GM23338 (cell line): ENCODE data around the gene SMIM21. TPM values are rescaled to one million over a fixed set of nuclear protein-coding genes. Genes with fewer than 3 reads are reported as not detected.

ENCODE experiments used
- ATAC-seq: fragments of 200-7000 bp; cut with Tn5 transposase; 3 replicates; pipeline ENCODE4 v1.9.1; 2020
- DNase-seq: peaks from one replicate; pipeline ENCODE4 v3.0.0-alpha.2; 2015; ENCODE audit warnings: low spot score
- H2AFZ ChIP-seq: fragments of 200-600 bp; sonication (generic); 2 replicates; pipeline ENCODE4 v1.8.0; 2016; ENCODE audit warnings: antibody characterized with exemption, mild to moderate bottlenecking, moderate library complexity
- H3F3A ChIP-seq: fragments of 200-600 bp; sonication (generic); replicated peaks from 2 replicates; pipeline ENCODE4 v1.8.0; 2017; ENCODE audit warnings: antibody characterized with exemption, mixed run types, low read depth
- H3K27ac ChIP-seq: fragments of 200-600 bp; sonication (generic); 2 replicates; pipeline ENCODE4 v1.6.1; 2016; ENCODE audit warnings: low read depth
- H3K27me3 ChIP-seq: fragments of 200-600 bp; sonication (generic); 2 replicates; pipeline ENCODE4 v1.8.0; 2016; ENCODE audit warnings: mild to moderate bottlenecking, mixed run types, moderate library complexity; ENCODE audit not compliant: insufficient read depth
- H3K36me3 ChIP-seq: fragments of 200-600 bp; sonication (generic); 2 replicates; pipeline ENCODE4 v1.8.0; 2016; ENCODE audit warnings: mild to moderate bottlenecking; ENCODE audit not compliant: insufficient read depth
- H3K4me1 ChIP-seq: fragments of 200-600 bp; sonication (generic); 2 replicates; pipeline ENCODE4 v1.8.0; 2016; ENCODE audit warnings: mild to moderate bottlenecking, moderate library complexity; ENCODE audit not compliant: insufficient read depth
- H3K4me2 ChIP-seq: fragments of 200-600 bp; sonication (generic); 2 replicates; pipeline ENCODE4 v1.7.1; 2017; ENCODE audit warnings: mixed run types
- H3K4me3 ChIP-seq: fragments of 200-600 bp; sonication (generic); 2 replicates; pipeline ENCODE4 v1.6.1; 2016; ENCODE audit warnings: mixed run types
- H3K79me2 ChIP-seq: fragments of 200-600 bp; sonication (generic); replicated peaks from 2 replicates; pipeline ENCODE4 v1.8.0; 2017; ENCODE audit warnings: mild to moderate bottlenecking; ENCODE audit not compliant: insufficient read depth
- H3K9me2 ChIP-seq: fragments of 200-600 bp; sonication (generic); 2 replicates; pipeline ENCODE4 v1.8.0; 2017; ENCODE audit not compliant: insufficient read depth
- H4K20me1 ChIP-seq: fragments of 200-600 bp; sonication (generic); replicated peaks from 2 replicates; pipeline ENCODE4 v1.8.0; 2017; ENCODE audit warnings: mild to moderate bottlenecking; ENCODE audit not compliant: insufficient read depth
- H3K27ac Mint-ChIP-seq: 2 replicates; pipeline ENCODE4 v1.8.0; 2020; ENCODE audit warnings: inconsistent platforms, mild to moderate bottlenecking, moderate library complexity, mixed read lengths
- H3K27me3 Mint-ChIP-seq: 3 replicates; pipeline ENCODE4 v1.8.0; 2022; ENCODE audit warnings: low read depth, mild to moderate bottlenecking, moderate library complexity, mixed read lengths, inconsistent platforms; ENCODE audit not compliant: insufficient read depth, poor library complexity
- H3K36me3 Mint-ChIP-seq: 3 replicates; pipeline ENCODE4 v1.8.0; 2021; ENCODE audit warnings: low read depth, mild to moderate bottlenecking, inconsistent platforms, moderate library complexity, mixed read lengths
- H3K4me1 Mint-ChIP-seq: 3 replicates; pipeline ENCODE4 v1.8.0; 2020; ENCODE audit warnings: mild to moderate bottlenecking, inconsistent platforms, mixed read lengths
- H3K4me3 Mint-ChIP-seq: 3 replicates; pipeline ENCODE4 v1.8.0; 2021; ENCODE audit warnings: moderate library complexity, mild to moderate bottlenecking, inconsistent platforms, mixed read lengths
- H3K9me3 Mint-ChIP-seq: 3 replicates; pipeline ENCODE4 v1.8.0; 2020; ENCODE audit warnings: moderate library complexity, mild to moderate bottlenecking, inconsistent platforms, mixed read lengths
- CREB1 ChIP-seq: fragments of 250-450 bp; sonication (Bioruptor Pico); IDR thresholded peaks from 2 replicates; pipeline ENCODE4 v1.5.0; 2020; ENCODE audit warnings: low read depth, mild to moderate bottlenecking, moderate library complexity
- EZH2 ChIP-seq: fragments of 200-600 bp; sonication (generic); IDR thresholded peaks from one replicate; pipeline ENCODE4 v1.8.0; 2017; ENCODE audit warnings: antibody characterized with exemption, mild to moderate bottlenecking, low read depth; ENCODE audit not compliant: unreplicated experiment
- EZH2phosphoT487 ChIP-seq: fragments of 200-600 bp; sonication (generic); IDR thresholded peaks from one replicate; pipeline ENCODE4 v1.8.1; 2018; ENCODE audit warnings: antibody characterized with exemption; ENCODE audit not compliant: unreplicated experiment
- JUNB ChIP-seq: IDR thresholded peaks from one replicate; pipeline ENCODE4 v1.6.1; 2016; ENCODE audit warnings: antibody characterized with exemption; ENCODE audit not compliant: unreplicated experiment
- NANOG ChIP-seq: IDR thresholded peaks from 2 replicates; pipeline ENCODE4 v1.6.1; 2016; ENCODE audit warnings: antibody characterized with exemption, borderline replicate concordance
- POLR2AphosphoS5 ChIP-seq: IDR thresholded peaks from 2 replicates; pipeline ENCODE4 v1.6.1; 2016; ENCODE audit warnings: antibody characterized with exemption, low read depth
- STAT1 ChIP-seq: IDR thresholded peaks from one replicate; pipeline ENCODE4 v1.6.1; 2016; ENCODE audit warnings: antibody characterized with exemption; ENCODE audit not compliant: unreplicated experiment
- ZNF114 ChIP-seq: fragments of 250-450 bp; sonication (Bioruptor Pico); IDR thresholded peaks from 2 replicates; pipeline ENCODE4 v1.5.0; 2020; ENCODE audit warnings: mild to moderate bottlenecking, moderate library complexity
- ZNF331 ChIP-seq: fragments of 250-450 bp; sonication (Bioruptor Pico); IDR thresholded peaks from 2 replicates; pipeline ENCODE4 v1.5.0; 2020; ENCODE audit warnings: low read depth, mild to moderate bottlenecking, moderate library complexity
- polyA plus RNA-seq: library from polyadenylated mRNA; unstranded; fragments of >200 nt; fragmentation: Nextera tagmentation; extraction: Ambion mirVana; gene quantifications from 2 replicates; pipeline ENCODE4 v1.2.1, GENCODE V29; 2016
- total RNA-seq: library from RNA; depleted of rRNA; stranded (reverse); fragments of >200 nt; shearing (Covaris generic); gene quantifications from 2 replicates; pipeline ENCODE4 v1.2.3, GENCODE V29; 2014
- TF ChIP-seq, protein P1 (sequence below): IDR thresholded peaks from one replicate; pipeline ENCODE4 v1.6.1; 2018; ENCODE audit warnings: antibody characterized with exemption; ENCODE audit not compliant: unreplicated experiment
- TF ChIP-seq, protein P2 (sequence below), 2 experiments: fragments of 200-600 bp in 1 of 2; sonication (generic) in 1 of 2; conservative IDR thresholded peaks; 2 replicates each; pipeline versions ENCODE4 v1.5.1 to v1.6.1; 2016 to 2017; ENCODE audit warnings: antibody characterized with exemption in 2 of 2, low read depth in 2 of 2, mild to moderate bottlenecking in 2 of 2, moderate library complexity in 1 of 2
- TF ChIP-seq, protein P3 (sequence below): IDR thresholded peaks from 2 replicates; pipeline ENCODE4 v1.6.1; 2016; ENCODE audit warnings: antibody characterized with exemption

SMIM21 gene
- total and polyA plus RNA-seq, 2 experiments from 2014 or later = not detected

DNA sequence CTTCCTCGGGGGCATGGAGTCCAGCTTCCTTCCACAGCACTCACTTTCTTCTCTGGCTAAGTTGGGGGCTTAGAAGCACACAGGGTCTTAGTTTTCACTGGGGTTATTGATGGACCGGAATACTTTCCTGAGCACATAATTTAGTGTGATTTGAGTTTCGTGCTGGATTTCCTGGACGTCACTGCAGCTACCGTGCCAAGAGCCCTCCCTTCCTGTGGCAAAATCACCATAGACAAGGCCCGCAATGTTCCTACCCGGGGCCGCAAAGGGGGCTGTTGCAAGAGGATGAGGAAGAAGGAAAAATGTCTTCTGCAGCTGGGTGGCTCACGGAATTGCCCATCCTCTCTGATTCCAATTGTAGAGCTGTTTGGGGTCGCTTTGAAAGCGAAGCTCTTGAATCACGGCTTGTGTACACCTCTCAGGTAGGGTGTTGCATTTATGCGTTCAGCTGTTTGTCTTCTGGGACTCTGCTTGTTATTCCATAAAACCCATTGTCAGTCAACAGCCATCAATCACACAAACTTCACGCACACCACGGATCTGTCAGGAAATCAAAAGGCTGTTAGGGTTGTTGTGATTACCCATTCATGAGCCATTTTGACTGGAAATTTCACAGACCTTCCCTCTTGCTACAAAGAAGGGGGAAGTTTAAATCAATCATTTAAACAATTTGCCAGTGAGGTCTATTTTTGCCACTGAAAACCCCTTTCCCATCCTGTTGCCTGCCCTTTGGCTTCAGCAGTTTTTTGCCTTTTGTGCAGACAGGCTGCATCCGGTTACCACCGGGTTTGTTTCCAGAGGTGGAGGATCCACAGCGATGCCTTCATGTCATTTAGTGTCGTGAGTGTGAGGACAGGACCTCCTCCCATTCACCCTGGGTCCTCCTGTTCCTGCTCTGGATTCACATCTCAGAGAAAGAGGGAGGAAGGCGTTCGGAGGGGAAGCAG, 36.0 kb downstream of the SMIM21 start (continued):
- TF ChIP-seq, protein P1, sequence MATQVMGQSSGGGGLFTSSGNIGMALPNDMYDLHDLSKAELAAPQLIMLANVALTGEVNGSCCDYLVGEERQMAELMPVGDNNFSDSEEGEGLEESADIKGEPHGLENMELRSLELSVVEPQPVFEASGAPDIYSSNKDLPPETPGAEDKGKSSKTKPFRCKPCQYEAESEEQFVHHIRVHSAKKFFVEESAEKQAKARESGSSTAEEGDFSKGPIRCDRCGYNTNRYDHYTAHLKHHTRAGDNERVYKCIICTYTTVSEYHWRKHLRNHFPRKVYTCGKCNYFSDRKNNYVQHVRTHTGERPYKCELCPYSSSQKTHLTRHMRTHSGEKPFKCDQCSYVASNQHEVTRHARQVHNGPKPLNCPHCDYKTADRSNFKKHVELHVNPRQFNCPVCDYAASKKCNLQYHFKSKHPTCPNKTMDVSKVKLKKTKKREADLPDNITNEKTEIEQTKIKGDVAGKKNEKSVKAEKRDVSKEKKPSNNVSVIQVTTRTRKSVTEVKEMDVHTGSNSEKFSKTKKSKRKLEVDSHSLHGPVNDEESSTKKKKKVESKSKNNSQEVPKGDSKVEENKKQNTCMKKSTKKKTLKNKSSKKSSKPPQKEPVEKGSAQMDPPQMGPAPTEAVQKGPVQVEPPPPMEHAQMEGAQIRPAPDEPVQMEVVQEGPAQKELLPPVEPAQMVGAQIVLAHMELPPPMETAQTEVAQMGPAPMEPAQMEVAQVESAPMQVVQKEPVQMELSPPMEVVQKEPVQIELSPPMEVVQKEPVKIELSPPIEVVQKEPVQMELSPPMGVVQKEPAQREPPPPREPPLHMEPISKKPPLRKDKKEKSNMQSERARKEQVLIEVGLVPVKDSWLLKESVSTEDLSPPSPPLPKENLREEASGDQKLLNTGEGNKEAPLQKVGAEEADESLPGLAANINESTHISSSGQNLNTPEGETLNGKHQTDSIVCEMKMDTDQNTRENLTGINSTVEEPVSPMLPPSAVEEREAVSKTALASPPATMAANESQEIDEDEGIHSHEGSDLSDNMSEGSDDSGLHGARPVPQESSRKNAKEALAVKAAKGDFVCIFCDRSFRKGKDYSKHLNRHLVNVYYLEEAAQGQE = no peak
- TF ChIP-seq EZH2 (no peak), ZNF331 (no peak), NANOG (no peak)

DNA sequence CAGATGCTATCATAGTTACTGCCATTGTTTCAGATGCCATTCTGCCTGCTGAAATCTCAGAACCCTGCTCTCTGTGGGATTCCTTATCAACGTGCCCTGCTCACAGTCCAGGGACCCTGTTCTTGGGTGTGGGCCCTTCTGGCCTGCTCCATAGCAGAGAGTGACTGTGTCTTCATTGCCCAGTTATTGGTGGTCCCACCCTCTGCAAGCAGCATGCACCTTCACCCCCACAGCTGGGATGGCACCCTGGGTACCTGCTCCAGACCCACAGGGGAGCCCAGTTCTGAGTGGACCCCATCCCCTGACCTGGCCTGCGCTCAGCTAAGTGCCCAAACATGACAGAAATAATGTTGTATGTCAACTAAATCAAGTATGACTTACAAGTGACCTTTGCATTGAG, 36.6 kb downstream of the SMIM21 start:
- ATAC-seq = no peak
- no peak for TF ChIP-seq POLR2AphosphoS5
- TF ChIP-seq JUNB = no peak
- no peak for TF ChIP-seq ZNF331
- no peak for TF ChIP-seq ZNF114
- TF ChIP-seq CREB1 (CRISPR knock-in tag) = no peak
- TF ChIP-seq, protein P1 = no peak
- no peak for TF ChIP-seq NANOG
- TF ChIP-seq EZH2 = no peak
- TF ChIP-seq, protein P2, sequence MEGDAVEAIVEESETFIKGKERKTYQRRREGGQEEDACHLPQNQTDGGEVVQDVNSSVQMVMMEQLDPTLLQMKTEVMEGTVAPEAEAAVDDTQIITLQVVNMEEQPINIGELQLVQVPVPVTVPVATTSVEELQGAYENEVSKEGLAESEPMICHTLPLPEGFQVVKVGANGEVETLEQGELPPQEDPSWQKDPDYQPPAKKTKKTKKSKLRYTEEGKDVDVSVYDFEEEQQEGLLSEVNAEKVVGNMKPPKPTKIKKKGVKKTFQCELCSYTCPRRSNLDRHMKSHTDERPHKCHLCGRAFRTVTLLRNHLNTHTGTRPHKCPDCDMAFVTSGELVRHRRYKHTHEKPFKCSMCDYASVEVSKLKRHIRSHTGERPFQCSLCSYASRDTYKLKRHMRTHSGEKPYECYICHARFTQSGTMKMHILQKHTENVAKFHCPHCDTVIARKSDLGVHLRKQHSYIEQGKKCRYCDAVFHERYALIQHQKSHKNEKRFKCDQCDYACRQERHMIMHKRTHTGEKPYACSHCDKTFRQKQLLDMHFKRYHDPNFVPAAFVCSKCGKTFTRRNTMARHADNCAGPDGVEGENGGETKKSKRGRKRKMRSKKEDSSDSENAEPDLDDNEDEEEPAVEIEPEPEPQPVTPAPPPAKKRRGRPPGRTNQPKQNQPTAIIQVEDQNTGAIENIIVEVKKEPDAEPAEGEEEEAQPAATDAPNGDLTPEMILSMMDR (conservative IDR thresholded peaks at IDR 0.05; ENCODE audit: low read depth in 2 of 2) = no peak
- TF ChIP-seq, protein P3, sequence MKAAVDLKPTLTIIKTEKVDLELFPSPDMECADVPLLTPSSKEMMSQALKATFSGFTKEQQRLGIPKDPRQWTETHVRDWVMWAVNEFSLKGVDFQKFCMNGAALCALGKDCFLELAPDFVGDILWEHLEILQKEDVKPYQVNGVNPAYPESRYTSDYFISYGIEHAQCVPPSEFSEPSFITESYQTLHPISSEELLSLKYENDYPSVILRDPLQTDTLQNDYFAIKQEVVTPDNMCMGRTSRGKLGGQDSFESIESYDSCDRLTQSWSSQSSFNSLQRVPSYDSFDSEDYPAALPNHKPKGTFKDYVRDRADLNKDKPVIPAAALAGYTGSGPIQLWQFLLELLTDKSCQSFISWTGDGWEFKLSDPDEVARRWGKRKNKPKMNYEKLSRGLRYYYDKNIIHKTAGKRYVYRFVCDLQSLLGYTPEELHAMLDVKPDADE = no peak
- no peak for TF ChIP-seq EZH2phosphoT487
- TF ChIP-seq STAT1 = no peak

More for the DNA sequence above, 36.6 kb downstream of the SMIM21 start:
- Mint-ChIP-seq H3K9me3 (no peaks in the 10 kb centered on the region; the same call in 1 of the 3 replicates), H3K27ac (no peak overlapping the region), H3K4me3 (no peak overlapping the region), H3K27me3 (no peaks in the 10 kb centered on the region), H3K36me3 (no peaks in the 10 kb centered on the region), H3K4me1 (peaks cover 2% of the 10 kb centered on the region; the same call in 1 of the 3 replicates)
- H3K4me3 ChIP-seq = no peak overlapping the region
- H3K27ac ChIP-seq = no peak overlapping the region
- DNase-seq = no peak
- no peaks in the 10 kb centered on the region for H3K9me2 ChIP-seq
- no peaks in the 10 kb centered on the region for H3K36me3 ChIP-seq
- no peaks in the 10 kb centered on the region for H3K79me2 ChIP-seq
- no peak overlapping the region for H3K4me2 ChIP-seq
- no peaks in the 10 kb centered on the region for H3K4me1 ChIP-seq
- no peaks in the 10 kb centered on the region for H3F3A ChIP-seq
- H3K27me3 ChIP-seq = no peaks in the 10 kb centered on the region
- H4K20me1 ChIP-seq = no peaks in the 10 kb centered on the region
- no peak overlapping the region for H2AFZ ChIP-seq
